ENCODE results near the gene PRPSAP1. TPM values are rescaled to one million over a fixed set of nuclear protein-coding genes. Genes with fewer than 3 reads are reported as not detected.

Gene PRPSAP1
- total and polyA plus RNA-seq, 7 experiments from 2014 or later = 19.6 to 59.1 (median 53.3) TPM

- no peak for ATAC-seq
- POLR2A ChIA-PET = no interaction called here
- intact Hi-C loops (cut with micrococcal nuclease) = loop anchor here in 1 of 2 donors (2.0 kb wide), 1 partner anchor 15 kb away; the partner anchor contains the start of gene SPHK1
- no peaks in the 10 kb centered on the region for H3K36me3 ChIP-seq (ENCODE audit: control insufficient read depth in 2 of 3, insufficient read depth in 3 of 3, low read length in 3 of 3)
- H3K27ac ChIP-seq (ENCODE audit: low read depth, low read length) = no peak overlapping the region
- Mint-ChIP-seq H3K4me3 (no peak overlapping the region), H3K9me3 (no peaks in the 10 kb centered on the region), H3K4me1 (no peaks in the 10 kb centered on the region), H3K36me3 (no peaks in the 10 kb centered on the region), H3K27me3 (no peaks in the 10 kb centered on the region), H3K27ac (no peak overlapping the region)
- H3K4me1 ChIP-seq (ENCODE audit: control insufficient read depth in 2 of 2, insufficient read depth in 2 of 2, low read length in 2 of 2) = no peaks in the 10 kb centered on the region
- H3K4me3 ChIP-seq (ENCODE audit: low read length) = no peak overlapping the region
- no peaks in the 10 kb centered on the region for H3K9me3 ChIP-seq (ENCODE audit: control insufficient read depth in 2 of 3, low read length in 3 of 3)
- H3K27me3 ChIP-seq (ENCODE audit: control insufficient read depth in 2 of 2, insufficient read depth in 2 of 2, low read length in 2 of 2) = no peaks in the 10 kb centered on the region
- no peak for DNase-seq
- CTCF ChIA-PET = interaction anchor here (1.0 kb wide), 1 partner anchor 38 kb away, joined by 3 read pairs; no protein-coding TSS in a partner anchor
Measured at GRCh38 chr17:76369804-76370203, 16.1 kb upstream of the PRPSAP1 start.

- ChIA-PET POLR2A (no interaction called here), CTCF (no interaction called here)
- no peaks in the 10 kb centered on the region for H3K4me1 ChIP-seq (ENCODE audit: control insufficient read depth in 2 of 2, insufficient read depth in 2 of 2, low read length in 2 of 2)
- intact Hi-C loops (cut with micrococcal nuclease) = no loop called here
- no peak overlapping the region for H3K4me3 ChIP-seq (ENCODE audit: low read length)
- H3K4me1 Mint-ChIP-seq = no peaks in the 10 kb centered on the region
- H3K27me3 Mint-ChIP-seq = no peaks in the 10 kb centered on the region
- H3K36me3 Mint-ChIP-seq = no peaks in the 10 kb centered on the region
- no peaks in the 10 kb centered on the region for H3K27me3 ChIP-seq (ENCODE audit: control insufficient read depth in 2 of 2, insufficient read depth in 2 of 2, low read length in 2 of 2)
- ATAC-seq (no peak), DNase-seq (no peak)
- no peak overlapping the region for H3K4me3 Mint-ChIP-seq
- no peaks in the 10 kb centered on the region for H3K36me3 ChIP-seq (ENCODE audit: control insufficient read depth in 2 of 3, insufficient read depth in 3 of 3, low read length in 3 of 3)
- no peak overlapping the region for H3K27ac Mint-ChIP-seq
- H3K9me3 Mint-ChIP-seq = no peaks in the 10 kb centered on the region
- no peaks in the 10 kb centered on the region for H3K9me3 ChIP-seq (ENCODE audit: control insufficient read depth in 2 of 3, low read length in 3 of 3)
- no peak overlapping the region for H3K27ac ChIP-seq (ENCODE audit: low read depth, low read length)
Measured at GRCh38 chr17:76369379-76369778, 15.7 kb upstream of the PRPSAP1 start.

- H3K4me3 Mint-ChIP-seq = peak overlapping the region in 1 of 10 donors; percentile 29
- CTCF ChIA-PET = interaction anchor here (0.6 kb wide), 1 partner anchor 294 kb away, joined by 3 read pairs; no protein-coding TSS in a partner anchor
- H3K27me3 Mint-ChIP-seq = no peaks in the 10 kb centered on the region
- no peaks in the 10 kb centered on the region for H3K27me3 ChIP-seq (ENCODE audit: control insufficient read depth in 2 of 2, insufficient read depth in 2 of 2, low read length in 2 of 2)
- no peak overlapping the region for H3K27ac ChIP-seq (ENCODE audit: low read depth, low read length)
- no peaks in the 10 kb centered on the region for H3K4me1 Mint-ChIP-seq
- H3K4me3 ChIP-seq (ENCODE audit: low read length) = no peak overlapping the region
- no peaks in the 10 kb centered on the region for H3K9me3 Mint-ChIP-seq
- no peak for DNase-seq
- no peaks in the 10 kb centered on the region for H3K36me3 ChIP-seq (ENCODE audit: control insufficient read depth in 2 of 3, insufficient read depth in 3 of 3, low read length in 3 of 3)
- intact Hi-C loops (cut with micrococcal nuclease) = no loop called here
- H3K4me1 ChIP-seq (ENCODE audit: control insufficient read depth in 2 of 2, insufficient read depth in 2 of 2, low read length in 2 of 2) = no peaks in the 10 kb centered on the region
- ATAC-seq = no peak
- H3K9me3 ChIP-seq (ENCODE audit: control insufficient read depth in 2 of 3, low read length in 3 of 3) = no peaks in the 10 kb centered on the region
- POLR2A ChIA-PET = no interaction called here
- H3K27ac Mint-ChIP-seq = no peak overlapping the region
- no peaks in the 10 kb centered on the region for H3K36me3 Mint-ChIP-seq
Measured at GRCh38 chr17:76368545-76368944, 14.8 kb upstream of the PRPSAP1 start.

- no peak for ATAC-seq
- Mint-ChIP-seq H3K36me3 (no peaks in the 10 kb centered on the region), H3K27me3 (no peaks in the 10 kb centered on the region), H3K27ac (no peak overlapping the region), H3K9me3 (no peaks in the 10 kb centered on the region), H3K4me1 (no peaks in the 10 kb centered on the region), H3K4me3 (no peak overlapping the region)
- H3K27me3 ChIP-seq (ENCODE audit: control insufficient read depth in 2 of 2, insufficient read depth in 2 of 2, low read length in 2 of 2) = no peaks in the 10 kb centered on the region
- no peak for DNase-seq
- no peaks in the 10 kb centered on the region for H3K4me1 ChIP-seq (ENCODE audit: control insufficient read depth in 2 of 2, insufficient read depth in 2 of 2, low read length in 2 of 2)
- H3K4me3 ChIP-seq (ENCODE audit: low read length) = no peak overlapping the region
- intact Hi-C loops (cut with micrococcal nuclease) = no loop called here
- H3K27ac ChIP-seq (ENCODE audit: low read depth, low read length) = no peak overlapping the region
- no peaks in the 10 kb centered on the region for H3K36me3 ChIP-seq (ENCODE audit: control insufficient read depth in 2 of 3, insufficient read depth in 3 of 3, low read length in 3 of 3)
- CTCF ChIA-PET = interaction anchor here (0.6 kb wide), 1 partner anchor 295 kb away, joined by 3 read pairs; no protein-coding TSS in a partner anchor
- POLR2A ChIA-PET = no interaction called here
- no peaks in the 10 kb centered on the region for H3K9me3 ChIP-seq (ENCODE audit: control insufficient read depth in 2 of 3, low read length in 3 of 3)
Measured at GRCh38 chr17:76367642-76368041, 13.9 kb upstream of the PRPSAP1 start.

- H3K4me3 Mint-ChIP-seq = no peak overlapping the region
- ATAC-seq = no peak
- peaks cover 0 to 7% (median 0%) of the 10 kb centered on the region in 5 donors for H3K27me3 Mint-ChIP-seq
- peaks cover 0 to 3% (median 0%) of the 10 kb centered on the region in 7 donors for H3K4me1 Mint-ChIP-seq
- no peak for DNase-seq
- H3K4me1 ChIP-seq (ENCODE audit: control insufficient read depth in 2 of 2, insufficient read depth in 2 of 2, low read length in 2 of 2) = no peaks in the 10 kb centered on the region
- no peak overlapping the region for H3K27ac Mint-ChIP-seq
- H3K27me3 ChIP-seq (ENCODE audit: control insufficient read depth in 2 of 2, insufficient read depth in 2 of 2, low read length in 2 of 2) = no peaks in the 10 kb centered on the region
- POLR2A ChIA-PET = no interaction called here
- no peaks in the 10 kb centered on the region for H3K36me3 Mint-ChIP-seq
- no peak overlapping the region for H3K4me3 ChIP-seq (ENCODE audit: low read length)
- H3K9me3 ChIP-seq (ENCODE audit: control insufficient read depth in 2 of 3, low read length in 3 of 3) = no peaks in the 10 kb centered on the region
- CTCF ChIA-PET = interaction anchor here (1.3 kb wide), 1 partner anchor 32 kb away, joined by 4 read pairs; no protein-coding TSS in a partner anchor
- intact Hi-C loops (cut with micrococcal nuclease) = no loop called here
- H3K9me3 Mint-ChIP-seq = no peaks in the 10 kb centered on the region
- H3K36me3 ChIP-seq (ENCODE audit: control insufficient read depth in 2 of 3, insufficient read depth in 3 of 3, low read length in 3 of 3) = no peaks in the 10 kb centered on the region
- H3K27ac ChIP-seq (ENCODE audit: low read depth, low read length) = no peak overlapping the region
Measured at GRCh38 chr17:76366247-76366646, 12.5 kb upstream of the PRPSAP1 start.

- Mint-ChIP-seq H3K27me3 (peaks cover 0 to 8% (median 0%) of the 10 kb centered on the region in 5 donors), H3K27ac (no peak overlapping the region), H3K4me3 (no peak overlapping the region), H3K4me1 (peaks cover 0 to 3% (median 0%) of the 10 kb centered on the region in 7 donors), H3K9me3 (no peaks in the 10 kb centered on the region), H3K36me3 (no peaks in the 10 kb centered on the region)
- no peak overlapping the region for H3K4me3 ChIP-seq (ENCODE audit: low read length)
- no peak overlapping the region for H3K27ac ChIP-seq (ENCODE audit: low read depth, low read length)
- ATAC-seq (no peak), DNase-seq (no peak)
- no peaks in the 10 kb centered on the region for H3K27me3 ChIP-seq (ENCODE audit: control insufficient read depth in 2 of 2, insufficient read depth in 2 of 2, low read length in 2 of 2)
- CTCF ChIA-PET = interaction anchor here (1.3 kb wide), 1 partner anchor 33 kb away, joined by 4 read pairs; no protein-coding TSS in a partner anchor
- intact Hi-C loops (cut with micrococcal nuclease) = no loop called here
- H3K36me3 ChIP-seq (ENCODE audit: control insufficient read depth in 2 of 3, insufficient read depth in 3 of 3, low read length in 3 of 3) = no peaks in the 10 kb centered on the region
- POLR2A ChIA-PET = no interaction called here
- no peaks in the 10 kb centered on the region for H3K9me3 ChIP-seq (ENCODE audit: control insufficient read depth in 2 of 3, low read length in 3 of 3)
- H3K4me1 ChIP-seq (ENCODE audit: control insufficient read depth in 2 of 2, insufficient read depth in 2 of 2, low read length in 2 of 2) = no peaks in the 10 kb centered on the region
Measured at GRCh38 chr17:76365256-76365903, 11.7 kb upstream of the PRPSAP1 start.
